Right ventricle myocardium inferior (tissue), 1 donor: ENCODE measurements around the gene SMIM35. TPM values are rescaled to one million over a fixed set of nuclear protein-coding genes. Genes with fewer than 3 reads are reported as not detected.

Experiments used
- ATAC-seq: fragments of 200-7000 bp; cut with Tn5 transposase; one replicate; pipeline ENCODE4 v1.9.1; 2020; ENCODE audit warnings: mild to moderate bottlenecking, moderate library complexity
- DNase-seq: peaks from one replicate; pipeline ENCODE4 v3.0.0; 2021; ENCODE audit errors: missing footprints
- intact Hi-C: fragments of 100-400 bp; cut with DNase I; formaldehyde crosslinking; loops from one replicate; pipeline ENCODE4 v1.11.0; 2022
- total RNA-seq: library from RNA; stranded (reverse); fragmentation: NEBNext Ultra II Directional; extraction: Animal tissue kit (Norgen Biotek cat#: 25700); gene quantifications from one replicate; pipeline ENCODE4 v1.2.1, GENCODE V29; 2021
- donor health status: DM: no; HTN: yes; CAD: no; lungs with severe emphysema.

Gene SMIM35
- total RNA-seq, 1 donor from 2014 or later = not detected

DNA sequence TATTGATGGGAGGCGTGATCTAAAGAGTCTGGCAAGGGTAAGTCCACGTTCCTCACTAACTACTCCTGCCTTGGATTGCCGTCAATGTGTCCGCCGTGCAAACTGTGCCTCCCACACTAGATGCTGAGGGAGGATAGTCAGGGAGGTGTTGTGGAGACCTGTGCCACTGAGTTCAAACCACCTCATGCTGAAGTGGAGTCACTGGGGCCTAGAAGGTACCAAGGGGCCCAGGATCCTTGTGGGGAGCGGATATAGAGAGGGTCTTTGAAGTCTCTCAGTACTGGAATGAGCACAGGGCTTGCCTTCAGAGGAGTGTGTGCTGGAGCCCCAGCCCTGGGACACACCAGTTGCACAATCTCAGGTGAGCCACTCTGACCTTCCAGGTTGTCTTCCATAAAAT, 37.0 kb downstream of the SMIM35 start:
- ATAC-seq = no peak
- no peak for DNase-seq
- intact Hi-C loops = loop anchor here (5.0 to 10.0 kb wide), 4 partner anchors 102 to 625 kb away; partner anchors contain the start of gene FXYD2

DNA sequence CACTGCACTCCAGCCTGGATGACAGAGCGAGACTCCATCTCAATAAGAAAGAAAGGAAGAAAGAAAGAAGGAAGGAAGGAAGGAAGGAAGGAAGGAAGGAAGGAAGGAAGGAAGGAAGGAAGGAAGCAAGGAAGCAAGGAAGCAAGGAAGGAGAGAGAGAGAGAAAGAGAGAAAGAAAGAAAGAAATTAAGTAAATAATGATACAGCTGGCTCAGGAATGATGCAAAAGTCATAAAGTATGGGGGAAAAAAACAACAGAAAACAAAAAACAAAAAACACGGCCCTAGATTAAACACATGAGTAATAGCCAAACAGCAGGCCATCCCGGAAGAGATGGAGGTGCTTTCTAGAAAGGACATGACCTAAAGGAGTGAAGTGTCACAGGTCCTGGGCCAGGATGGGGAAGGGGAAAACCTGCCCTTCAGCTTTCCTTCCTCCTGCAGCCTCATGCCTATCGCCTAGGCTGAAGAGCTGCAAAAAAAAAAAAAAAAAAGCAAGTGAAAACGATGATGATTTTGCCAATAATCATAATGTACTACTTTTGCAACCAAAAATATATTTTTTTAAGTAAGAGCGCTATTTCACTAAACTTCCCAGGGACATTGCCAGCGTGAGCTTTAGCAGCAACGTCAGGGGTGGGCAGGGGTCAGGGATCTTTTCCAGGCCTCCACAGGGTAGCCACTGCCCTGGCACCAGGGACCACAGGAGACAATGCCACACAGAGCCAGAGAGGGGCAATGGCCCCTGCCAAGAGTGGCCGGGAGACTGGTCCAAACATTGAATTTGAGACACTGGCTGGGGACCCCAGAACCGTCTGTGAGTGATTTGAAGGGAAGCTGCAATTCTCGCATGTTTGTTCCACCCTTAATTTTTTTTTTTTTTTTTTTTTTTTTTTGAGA, 38.0 kb downstream of the SMIM35 start:
- ATAC-seq = no peak
- no peak for DNase-seq
- intact Hi-C loops = no loop called here

DNA sequence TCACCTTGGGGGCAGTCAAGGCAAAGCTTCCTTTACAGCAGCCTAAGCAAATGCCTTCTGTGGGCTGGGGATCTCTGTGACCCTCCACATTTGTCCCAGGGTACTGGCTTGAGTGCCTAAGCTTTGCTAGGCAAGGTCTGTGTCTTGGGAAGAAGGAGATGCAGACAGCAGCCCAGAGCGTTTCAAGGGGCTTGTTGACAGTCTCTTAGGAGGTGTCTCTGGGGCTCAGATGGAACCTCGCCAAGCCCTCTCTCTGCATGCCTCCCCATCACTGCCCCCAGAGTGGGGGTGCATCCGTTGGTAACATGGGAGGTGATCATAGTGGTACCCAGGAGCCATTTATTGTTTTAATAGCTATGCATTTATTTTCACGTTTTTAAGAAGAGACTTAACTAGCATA, 39.0 kb downstream of the SMIM35 start:
- DNase-seq (no peak), ATAC-seq (no peak)
- intact Hi-C loops = no loop called here

DNA sequence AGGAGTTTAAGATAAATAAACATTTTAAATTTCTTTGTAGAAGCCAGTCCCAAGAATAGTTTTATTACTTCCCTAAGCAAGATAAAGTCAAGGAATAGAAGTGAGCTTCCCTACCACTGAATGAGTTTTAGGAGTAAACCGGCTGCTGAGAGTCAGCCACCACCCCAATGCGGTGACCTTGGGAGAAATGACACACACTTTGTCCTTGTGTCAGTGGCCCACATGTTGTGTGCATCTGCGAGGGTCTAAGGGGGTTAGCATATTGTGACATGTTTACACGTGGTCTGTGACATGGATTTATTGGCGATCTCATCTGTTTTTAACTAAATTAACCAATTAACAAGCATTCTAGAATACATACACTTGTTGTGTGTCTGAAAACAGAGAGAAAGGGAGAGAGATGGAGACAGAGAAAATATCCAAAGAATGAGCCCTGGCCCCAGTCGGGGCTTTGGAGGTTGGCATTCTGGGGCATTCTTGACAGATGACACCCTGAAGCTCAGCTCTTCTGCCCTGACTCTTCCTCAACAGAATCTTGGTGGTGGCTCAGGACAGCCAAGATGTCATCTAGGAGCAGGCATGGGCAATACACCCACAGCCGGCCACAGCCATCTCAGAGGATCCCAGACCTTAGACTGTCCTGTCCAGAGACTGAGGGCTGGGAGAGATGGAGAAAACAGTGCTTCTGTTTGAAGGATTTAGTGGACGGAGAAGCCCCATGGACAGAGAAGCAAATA, 39.6 kb downstream of the SMIM35 start:
- DNase-seq = no peak
- intact Hi-C loops = no loop called here
- ATAC-seq = no peak

DNA sequence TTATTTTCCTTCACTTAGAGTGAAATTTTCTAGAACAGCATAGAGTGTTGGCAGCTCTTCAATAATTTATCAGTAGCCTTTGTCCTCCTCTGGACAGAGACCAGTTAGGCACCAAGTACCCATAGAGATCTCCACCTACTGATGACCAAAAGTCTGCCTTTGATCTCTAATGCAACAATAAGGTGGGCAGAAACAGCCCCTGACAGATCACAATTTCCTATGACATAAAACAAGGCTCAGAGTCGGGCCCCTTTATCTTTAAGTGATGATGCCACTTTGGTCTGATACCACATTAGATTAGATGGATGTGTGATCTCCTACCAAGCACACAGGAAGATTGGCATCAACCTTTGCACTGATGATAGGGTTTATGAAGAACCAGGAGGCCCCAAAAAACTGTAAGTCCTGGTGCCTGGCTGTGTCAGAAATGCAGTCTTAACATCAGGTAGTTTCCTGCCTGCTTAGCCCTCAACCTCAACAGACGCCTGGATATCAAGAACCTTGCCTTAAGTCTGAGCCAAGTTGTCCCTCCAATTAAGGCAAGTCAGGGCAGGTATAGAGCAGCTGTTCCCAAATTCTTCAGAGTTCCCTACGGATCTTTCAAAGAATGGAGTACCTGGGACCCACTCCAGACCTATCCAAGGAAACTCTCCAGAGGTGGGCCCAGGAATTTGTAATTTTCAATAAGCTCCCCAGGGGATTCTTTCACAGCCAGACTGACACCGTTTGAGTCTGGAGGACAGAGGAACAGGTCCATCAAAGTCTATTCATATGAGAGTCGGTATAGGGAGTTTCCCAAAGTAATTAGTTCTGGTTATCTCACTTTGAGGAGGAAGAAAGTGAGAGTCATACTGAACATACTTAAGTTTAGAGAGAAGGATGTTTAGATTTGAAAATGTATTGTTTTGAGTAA, 40.5 kb downstream of the SMIM35 start:
- intact Hi-C loops = no loop called here
- DNase-seq (no peak), ATAC-seq (no peak)

DNA sequence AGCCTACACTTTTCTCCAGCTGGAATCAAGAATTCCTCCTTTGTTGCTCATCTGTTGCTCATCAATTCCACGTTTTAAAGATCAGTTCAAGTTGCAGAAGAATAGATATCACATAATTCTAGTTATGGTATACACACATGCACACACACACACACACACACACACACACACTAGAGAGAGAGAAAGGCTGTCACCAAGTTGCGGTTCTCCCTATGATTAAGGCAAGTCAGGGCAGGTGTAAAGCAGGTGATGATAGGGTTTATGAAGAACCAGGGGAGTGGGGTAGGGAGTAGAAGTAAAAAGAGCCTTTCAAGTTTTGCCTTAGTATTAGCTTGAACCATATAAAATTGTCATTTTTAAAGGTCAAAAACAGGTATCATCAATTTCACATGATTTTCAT, 41.6 kb downstream of the SMIM35 start:
- DNase-seq (no peak), ATAC-seq (no peak)
- intact Hi-C loops = no loop called here

DNA sequence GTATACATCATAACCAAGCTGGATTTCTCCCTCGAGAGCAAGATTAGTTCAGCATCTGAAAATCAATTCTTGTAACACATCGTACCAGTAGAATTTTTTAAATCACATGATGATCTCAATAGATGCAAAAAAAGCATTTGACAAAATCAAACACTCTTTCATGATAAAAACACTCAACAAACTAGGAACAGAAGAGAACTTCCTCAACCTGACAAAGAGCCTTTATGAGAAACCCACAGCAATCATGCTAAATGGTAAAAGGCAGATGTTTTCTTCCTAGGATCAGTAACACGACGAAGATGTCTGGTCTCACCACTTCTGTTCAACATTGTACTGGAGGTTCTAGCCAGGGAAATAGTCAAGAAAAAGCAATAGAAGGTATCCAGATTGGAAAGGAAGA, 44.0 kb downstream of the SMIM35 start:
- DNase-seq = no peak
- intact Hi-C loops = no loop called here
- no peak for ATAC-seq

DNA sequence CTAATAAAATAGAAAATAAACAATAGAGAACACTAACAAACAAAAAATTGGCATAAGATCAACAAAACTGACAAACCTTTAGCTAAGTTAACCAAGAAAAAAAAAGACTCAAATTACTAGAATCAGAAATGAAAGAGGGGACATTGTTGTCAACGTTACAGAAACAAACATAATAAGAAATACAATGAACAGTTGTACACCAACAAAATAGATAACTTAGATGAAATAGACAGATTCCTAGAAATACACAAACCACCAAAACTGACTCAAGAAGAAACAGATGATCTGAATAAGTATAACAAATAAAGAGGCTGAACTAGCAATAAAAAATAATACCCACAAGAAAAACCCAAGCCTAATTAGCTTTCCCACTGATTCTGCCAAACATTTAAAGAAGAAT, 44.6 kb downstream of the SMIM35 start:
- no peak for ATAC-seq
- DNase-seq = no peak
- intact Hi-C loops = no loop called here

DNA sequence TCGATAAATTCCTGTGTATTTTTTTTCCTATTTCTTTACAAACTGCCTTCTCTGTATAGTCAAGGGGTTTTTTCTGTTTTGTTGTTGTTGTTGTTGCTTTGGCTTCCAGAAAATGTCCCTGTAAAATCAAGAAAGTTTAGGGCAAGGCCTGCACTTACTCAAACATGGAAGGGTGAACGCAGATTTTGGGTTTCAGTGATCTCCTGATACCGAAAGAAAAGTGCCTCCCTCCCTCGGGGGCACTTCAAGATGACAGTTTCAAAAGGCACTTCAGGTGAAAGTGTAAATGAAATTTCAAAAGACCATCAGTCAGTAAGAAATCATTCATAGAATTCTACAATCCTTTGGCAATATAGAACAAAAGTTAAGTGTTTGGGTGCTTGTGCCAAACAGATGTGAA, 53.3 kb downstream of the SMIM35 start:
- no peak for DNase-seq
- intact Hi-C loops = no loop called here
- no peak for ATAC-seq

DNA sequence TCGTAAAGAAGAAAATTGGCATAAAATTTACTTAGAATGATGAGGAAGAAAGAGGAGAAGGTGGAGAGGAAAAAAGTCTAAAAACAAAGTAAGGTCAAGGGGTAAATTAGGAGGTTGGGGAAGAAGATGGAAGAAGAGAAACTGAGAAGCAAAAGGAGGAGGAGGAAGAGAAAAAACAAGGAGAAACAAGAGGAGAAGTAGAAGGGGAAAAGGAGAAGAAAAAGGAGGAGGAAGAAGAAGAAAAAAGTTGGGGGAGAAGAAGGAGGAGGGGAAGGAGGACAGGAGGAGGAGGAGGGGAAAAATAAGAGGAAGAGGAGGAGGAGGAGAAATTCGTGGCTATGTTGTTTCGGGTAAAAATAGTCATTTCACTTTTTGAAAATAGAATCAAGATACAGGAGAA, 58.1 kb downstream of the SMIM35 start:
- intact Hi-C loops = no loop called here
- no peak for DNase-seq
- ATAC-seq = no peak

DNA sequence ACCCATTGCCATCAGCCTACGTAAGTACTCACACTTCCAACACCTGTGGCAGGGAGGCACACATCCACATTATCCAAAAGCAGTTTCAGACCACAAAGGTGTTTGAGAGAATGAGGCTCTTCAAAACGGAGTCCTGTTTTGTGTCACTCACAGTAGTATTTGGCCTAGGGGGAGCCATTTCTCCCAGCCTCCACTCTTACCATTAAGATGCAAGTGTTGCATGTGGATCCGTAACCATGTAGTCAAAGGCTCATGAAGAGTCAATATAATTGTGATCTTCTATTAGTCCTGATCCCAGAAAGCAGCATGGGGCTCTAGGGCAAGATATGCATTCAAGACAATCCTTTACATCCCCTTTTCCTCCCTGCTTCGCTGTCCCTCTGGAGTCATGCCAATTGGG, 59.1 kb downstream of the SMIM35 start:
- intact Hi-C loops = no loop called here
- no peak for ATAC-seq
- no peak for DNase-seq

DNA sequence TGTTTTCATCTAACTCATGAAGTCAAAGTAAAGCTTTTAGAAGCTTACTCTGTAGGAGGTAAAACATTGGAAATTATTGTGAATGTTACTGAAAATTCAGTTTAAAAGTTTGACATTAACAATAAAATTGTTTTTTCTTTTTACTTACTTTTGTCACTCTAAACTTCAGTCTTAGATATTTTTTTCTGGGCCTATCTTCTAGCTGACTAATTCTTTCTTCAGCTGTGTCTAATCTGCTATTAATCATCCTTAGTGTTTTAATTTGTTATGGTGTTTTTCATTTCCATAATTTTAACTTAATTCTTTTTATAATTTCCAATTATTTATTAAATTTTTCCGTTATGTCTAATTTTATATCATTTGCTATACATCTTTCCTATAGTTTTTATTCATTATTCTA, 65.6 kb downstream of the SMIM35 start:
- DNase-seq = no peak
- no peak for ATAC-seq
- intact Hi-C loops = no loop called here

DNA sequence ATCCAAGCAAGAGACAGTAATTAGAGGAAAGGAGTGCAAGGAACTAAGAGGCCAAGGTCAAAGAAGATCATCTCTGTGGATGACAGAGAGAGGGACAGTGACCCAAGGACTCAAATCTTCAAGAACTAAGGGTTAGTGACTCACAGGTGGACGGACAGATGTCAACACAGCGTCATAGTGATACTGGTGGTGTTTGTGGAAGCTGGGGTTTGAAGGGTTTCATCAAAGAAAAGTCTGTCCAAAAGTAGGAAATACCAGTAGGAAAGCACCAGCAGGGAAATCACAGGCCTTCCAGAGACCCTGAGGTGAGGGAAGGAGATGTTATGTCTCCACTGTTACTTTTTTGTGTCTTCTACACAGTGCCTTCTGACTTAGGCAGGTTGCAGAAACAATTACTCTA, 68.4 kb downstream of the SMIM35 start:
- DNase-seq (no peak), ATAC-seq (no peak)
- intact Hi-C loops = no loop called here

DNA sequence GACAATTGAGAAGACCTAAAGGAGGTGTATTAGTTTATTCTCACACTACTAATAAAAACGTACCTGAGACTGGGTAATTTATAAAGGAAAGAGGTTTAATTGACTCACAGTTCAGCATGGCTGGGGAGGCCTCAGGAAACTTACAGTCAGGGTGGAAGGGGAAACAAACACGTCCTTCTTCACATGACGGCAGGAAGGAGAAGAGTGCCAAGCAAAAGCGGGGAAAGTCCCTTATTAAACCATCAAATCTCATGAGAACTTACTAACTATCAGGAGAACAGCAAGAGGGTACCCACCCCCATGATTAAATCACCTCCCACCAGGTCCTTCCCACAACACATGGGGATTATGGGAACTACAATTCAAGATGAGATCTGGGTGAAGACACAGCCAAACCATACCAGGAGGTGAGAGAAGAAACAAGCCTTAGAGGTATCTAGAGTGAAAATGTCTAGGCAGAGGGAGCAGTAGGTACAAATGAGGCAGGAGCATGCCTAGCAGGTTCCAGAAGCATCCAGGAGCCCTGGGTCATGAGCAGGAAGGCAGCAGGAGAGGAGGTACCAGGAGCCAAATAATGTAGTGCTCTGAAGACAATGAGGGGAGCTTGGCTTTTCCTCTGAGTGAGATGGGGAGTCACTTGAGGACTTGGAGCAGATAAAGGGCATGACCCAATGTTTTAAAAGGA, 69.0 kb downstream of the SMIM35 start:
- DNase-seq (no peak), ATAC-seq (no peak)
- intact Hi-C loops = no loop called here

DNA sequence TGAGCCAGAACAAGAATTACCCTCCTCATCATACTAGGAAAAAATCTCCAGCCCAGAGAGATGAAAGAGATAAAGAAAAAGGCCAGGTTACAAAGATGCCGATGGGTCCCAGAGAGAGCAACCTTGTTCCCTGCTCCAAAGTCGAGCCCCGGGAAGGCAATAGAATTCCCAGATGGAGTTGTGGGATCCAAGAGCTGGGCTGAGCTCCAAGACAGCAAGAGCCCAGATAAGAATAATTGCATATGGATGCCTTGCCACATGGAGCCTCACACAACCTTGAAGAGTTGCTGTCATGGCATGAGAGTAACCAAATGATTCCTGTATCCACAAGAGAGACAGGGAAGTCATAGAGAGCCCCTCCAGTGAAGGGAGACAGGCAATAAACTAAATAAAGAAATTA, 69.7 kb downstream of the SMIM35 start:
- ATAC-seq (no peak), DNase-seq (no peak)
- intact Hi-C loops = no loop called here

DNA sequence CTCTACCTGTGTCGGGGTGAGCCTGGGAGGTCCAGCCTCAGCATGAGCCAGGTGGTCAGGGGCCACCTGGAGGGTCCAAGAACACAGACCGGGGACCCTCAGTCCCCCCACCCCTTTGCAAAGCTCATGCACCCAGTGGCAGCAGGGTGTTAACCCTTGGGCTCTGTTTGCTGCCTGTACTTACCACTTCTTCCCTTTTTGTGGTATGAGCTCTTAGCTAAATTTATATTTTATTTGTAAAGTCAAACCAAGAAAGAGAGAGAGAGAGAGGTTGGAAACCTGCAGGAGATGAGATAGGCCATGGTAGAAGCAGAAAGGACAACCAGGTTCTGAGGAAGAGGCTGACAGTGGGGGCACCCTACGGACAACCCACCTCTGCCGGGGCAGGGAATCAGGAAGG, 70.7 kb downstream of the SMIM35 start:
- ATAC-seq (no peak), DNase-seq (no peak)
- intact Hi-C loops = no loop called here

DNA sequence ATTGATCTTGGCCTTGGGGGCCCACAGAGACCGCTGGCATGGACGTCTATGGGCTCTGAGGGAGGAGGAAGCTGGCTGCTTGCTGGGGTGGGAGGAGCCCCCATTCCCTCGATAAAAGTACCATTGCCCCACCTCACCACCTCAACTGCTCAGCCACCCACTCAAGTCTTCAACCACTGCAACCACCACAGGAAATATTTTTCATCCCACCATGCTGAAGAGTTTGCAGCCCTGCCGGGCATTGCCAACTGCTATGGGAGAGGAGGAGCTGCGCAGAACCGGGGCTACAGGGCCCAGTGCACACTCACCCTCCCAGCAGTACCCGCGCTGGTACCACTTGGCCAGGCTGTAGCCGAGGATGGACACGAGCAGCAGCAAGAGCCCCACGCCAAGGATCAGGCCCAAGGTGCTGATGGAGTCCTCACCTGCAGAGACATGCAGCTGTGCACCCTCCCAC, 71.3 kb downstream of the SMIM35 start:
- DNase-seq = no peak

DNA sequence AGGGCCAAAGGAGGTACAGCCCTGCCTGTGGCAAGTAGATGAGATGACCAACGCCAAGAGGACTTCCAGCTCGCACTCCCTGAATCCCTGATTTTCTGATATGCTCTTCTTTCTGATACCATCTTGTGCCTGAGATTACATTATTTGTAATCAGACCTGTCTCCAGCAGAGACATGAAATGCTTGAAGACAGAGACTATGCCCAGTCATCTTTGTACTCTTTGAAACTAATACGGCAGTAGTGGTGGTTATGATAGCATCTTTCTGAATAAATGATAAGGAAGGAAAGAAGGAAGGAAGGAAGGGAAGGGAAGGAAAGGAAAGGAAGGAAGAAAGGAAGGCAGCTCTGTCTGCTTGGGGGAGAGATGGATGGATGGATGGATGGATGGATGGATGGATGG, 72.7 kb downstream of the SMIM35 start:
- no peak for DNase-seq
- no peak for ATAC-seq
- intact Hi-C loops = no loop called here

More for the DNA sequence above, 71.3 kb downstream of the SMIM35 start:
- ATAC-seq = no peak
- intact Hi-C loops = no loop called here
